ENCODE measurements around the gene SLC2A6. TPM values are rescaled to one million over a fixed set of nuclear protein-coding genes. Genes with fewer than 3 reads are reported as not detected.

The SLC2A6 gene
- total and polyA plus RNA-seq, 2 of the 8 experiments (the other 6 are each of a cell fraction or from before 2014, with no cell fraction given): 16.6 to 17.8 TPM

DNA sequence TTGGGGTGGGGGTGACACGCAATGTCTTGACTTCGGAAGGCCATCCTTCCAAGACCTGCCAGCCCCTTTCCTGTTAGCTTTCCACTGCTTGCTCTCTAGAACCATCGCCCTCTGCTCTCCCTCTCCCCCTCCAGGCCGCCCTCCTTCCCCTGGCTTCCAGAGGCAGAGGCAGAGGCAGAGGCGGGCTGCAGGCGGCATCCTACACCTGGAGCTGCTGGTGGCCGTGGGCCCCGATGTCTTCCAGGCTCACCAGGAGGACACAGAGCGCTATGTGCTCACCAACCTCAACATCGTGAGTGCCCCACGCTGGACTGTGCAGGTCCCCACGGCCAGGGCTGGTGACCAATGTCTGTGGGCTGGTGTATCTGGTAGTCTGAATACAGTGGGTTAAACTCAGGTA, 54.7 kb downstream of the SLC2A6 start:
- H2AFZ ChIP-seq (ENCODE audit: low read length): no peak overlapping the region
- ChIA-PET CTCF (ENCODE audit: partially characterized antibody) (interaction anchor here (0.7 to 3.7 kb wide), 6 partner anchors 18 to 82 kb away, joined by 3 to 16 read pairs (median 3); no protein-coding TSS in a partner anchor), POLR2A (ENCODE audit: partially characterized antibody) (interaction anchor here (1.0 to 3.6 kb wide), 3 partner anchors 15 to 76 kb away, joined by 3 to 19 read pairs (median 3); partner anchors contain the start of genes MED22 and RPL7A)
- no peak overlapping the region for H2BK15ac ChIP-seq (ENCODE audit: low read length)
- TF ChIP-seq KDM1A (IDR thresholded peaks at IDR 0.05; ENCODE audit: borderline replicate concordance, low read length) (no peak), SRF (IDR thresholded peaks at IDR 0.05; ENCODE audit: low read depth, low read length) (no peak), TAF1 (IDR thresholded peaks at IDR 0.05; ENCODE audit: low read depth, low read length) (no peak), CHD1 (IDR thresholded peaks at IDR 0.05; ENCODE audit: low read depth, low read length) (no peak), RBBP5 (IDR thresholded peaks at IDR 0.05; ENCODE audit: borderline replicate concordance, low read depth, low read length) (no peak), RFX5 (IDR thresholded peaks at IDR 0.05; ENCODE audit: borderline replicate concordance, low read depth, low read length) (no peak), GTF2F1 (IDR thresholded peaks at IDR 0.05; ENCODE audit: borderline replicate concordance, low read depth, low read length) (no peak), HDAC2 (IDR thresholded peaks at IDR 0.05; ENCODE audit: borderline replicate concordance in 1 of 2, low read depth in 2 of 2, low read length in 2 of 2) (no peak), EZH2 (IDR thresholded peaks at IDR 0.05; ENCODE audit: low read depth, low read length, severe bottlenecking) (no peak), JUN (IDR thresholded peaks at IDR 0.05; ENCODE audit: low read depth, low read length) (no peak), POU5F1 (IDR thresholded peaks at IDR 0.05; ENCODE audit: low read depth, low read length) (no peak), NANOG (IDR thresholded peaks at IDR 0.05; ENCODE audit: insufficient read depth, low read depth, low read length, poor library complexity, severe bottlenecking) (no peak)
- peaks cover 2% of the 10 kb centered on the region for H3K23me2 ChIP-seq (ENCODE audit: low read depth, low read length)
- no peak overlapping the region for H2BK12ac ChIP-seq (ENCODE audit: low read depth, low read length)
- H3K4me3 ChIP-seq (ENCODE audit: extremely low read depth in 1 of 4, insufficient read depth in 2 of 4, low read depth in 3 of 4, low read length in 4 of 4): no peak overlapping the region
- H3K23ac ChIP-seq (ENCODE audit: insufficient read length): no peak overlapping the region
- H3K4ac ChIP-seq (replicated peaks; ENCODE audit: insufficient read length, low read depth, low read length): no peak overlapping the region
- WGBS, 2 experiments (ENCODE audit: extremely low coverage in 1 of 2, insufficient coverage in 1 of 2, insufficient read length in 1 of 2, insufficient replicate concordance in 2 of 2, low coverage in 1 of 2, low lambda C conversion rate in 2 of 2, missing lambda C conversion rate in 1 of 2): 82% methylated on average over 11 of the region's 12 CpGs; no CpG with 5 or more reads in 1 of the 2 experiments
- peaks cover 0 to 8% (median 1%) of the 10 kb centered on the region in 4 experiments; a peak in 3 of 7 replicates for H3K27me3 ChIP-seq (replicated peaks in 1 of 4; ENCODE audit: control insufficient read depth in 3 of 4, extremely low read depth in 1 of 4, insufficient read depth in 3 of 4, low read length in 3 of 4)
- H3K4me2 ChIP-seq (ENCODE audit: insufficient read depth in 1 of 2, low read depth in 2 of 2, low read length in 2 of 2): no peak overlapping the region
- no peak overlapping the region for H2AK5ac ChIP-seq (ENCODE audit: low read depth, low read length)
- peaks cover 0 to 11% (median 5%) of the 10 kb centered on the region in 4 experiments; a peak in 5 of 7 replicates for H3K4me1 ChIP-seq (replicated peaks in 1 of 4; ENCODE audit: control insufficient read depth in 3 of 4, insufficient read depth in 4 of 4, low read length in 3 of 4)
- H4K8ac ChIP-seq (ENCODE audit: extremely low read depth, insufficient read depth, low read length): no peak overlapping the region
- no peaks in the 10 kb centered on the region for H3K36me3 ChIP-seq (ENCODE audit: control insufficient read depth in 2 of 4, insufficient read depth in 4 of 4, low read length in 3 of 4)
- DNase-seq (ENCODE audit: low read depth in 1 of 2, low spot score in 2 of 2) (no peak), FAIRE-seq (no peak)
- H4K91ac ChIP-seq (replicated peaks; ENCODE audit: insufficient read length, low read length): no peak overlapping the region
- H3K79me2 ChIP-seq (ENCODE audit: control insufficient read depth in 1 of 2, insufficient read depth in 2 of 2, low read length in 2 of 2): no peaks in the 10 kb centered on the region
- no peaks in the 10 kb centered on the region for H3K9me3 ChIP-seq (ENCODE audit: insufficient read depth in 2 of 2, low read depth in 1 of 2, low read length in 1 of 2)
- H3K14ac ChIP-seq (ENCODE audit: insufficient read length): no peak overlapping the region
- H3K9ac ChIP-seq (replicated peaks in 1 of 4; ENCODE audit: extremely low read depth in 1 of 4, low read depth in 3 of 4, low read length in 3 of 4): no peak overlapping the region
- no peak overlapping the region for H3K56ac ChIP-seq (replicated peaks; ENCODE audit: insufficient read length, low read depth, low read length)
- no peak overlapping the region for H2BK5ac ChIP-seq (ENCODE audit: low read depth, low read length)
- H3K27ac ChIP-seq (ENCODE audit: low read depth, low read length): no peak overlapping the region
- H3K79me1 ChIP-seq (ENCODE audit: low read depth, low read length): no peaks in the 10 kb centered on the region
- H3K18ac ChIP-seq (ENCODE audit: extremely low read depth, low read length): no peak overlapping the region
- H4K5ac ChIP-seq (ENCODE audit: insufficient read length, low read depth, low read length): no peak overlapping the region
- no peak overlapping the region for H2BK120ac ChIP-seq (replicated peaks; ENCODE audit: low read depth, low read length)
- no peaks in the 10 kb centered on the region for H4K20me1 ChIP-seq (replicated peaks in 1 of 2; ENCODE audit: control insufficient read depth in 1 of 2, insufficient read depth in 2 of 2, low read length in 2 of 2)
- no peak overlapping the region for H2BK20ac ChIP-seq (ENCODE audit: low read length)
